ENCODE measurements around the gene SYTL2. TPM values are rescaled to one million over a fixed set of nuclear protein-coding genes. Genes with fewer than 3 reads are reported as not detected.
A peak's percentile ranks its signal among the peaks of the same experiment; 100 is the strongest.

The SYTL2 gene
- total RNA-seq, 3 donors from 2014 or later (not counting 1 experiment from before 2014, with no cell fraction given): 116 to 237 (median 143) TPM

GRCh38 chr11:85652786-85653447 is 158.0 kb downstream of the SYTL2 start:
- peak overlapping the region; percentile 7 to 72 for H3K27ac Mint-ChIP-seq

GRCh38 chr11:85651118-85651517 is 159.8 kb downstream of the SYTL2 start:
- no peaks in the 10 kb centered on the region for H3K27me3 Mint-ChIP-seq (ENCODE audit: low read depth in 2 of 2)
- H3K4me1 Mint-ChIP-seq: peaks cover 31 to 39% of the 10 kb centered on the region in 2 donors
- Histone ChIP-seq H3K27me3 (ENCODE audit: control insufficient read depth, insufficient read depth, low read length) (no peaks in the 10 kb centered on the region), H3K27ac (ENCODE audit: low read length) (no peak overlapping the region), H3K36me3 (ENCODE audit: control insufficient read depth, insufficient read depth, low read length) (peaks cover 16% of the 10 kb centered on the region), H3K4me1 (ENCODE audit: control insufficient read depth, insufficient read depth, low read length) (peaks cover 8% of the 10 kb centered on the region), H3K9me3 (ENCODE audit: control insufficient read depth, insufficient read depth, low read length) (no peaks in the 10 kb centered on the region), H3K4me3 (ENCODE audit: low read length) (no peak overlapping the region)
- DNase-seq (no peak), ATAC-seq (no peak)
- no peaks in the 10 kb centered on the region for H3K36me3 Mint-ChIP-seq
- peak overlapping the region in 1 of 2 donors; percentile 98 for H3K27ac Mint-ChIP-seq
- H3K9me3 Mint-ChIP-seq: no peaks in the 10 kb centered on the region
- intact Hi-C loops (cut with micrococcal nuclease): no loop called here
- TF ChIP-seq CTCF (IDR thresholded peaks at IDR 0.05): no peak
- WGBS (ENCODE audit: insufficient coverage): 83% methylated on average over 1 of the region's 1 CpG
- H3K4me3 Mint-ChIP-seq: no peak overlapping the region

More at GRCh38 chr11:85652786-85653447, 158.0 kb downstream of the SYTL2 start:
- no peaks in the 10 kb centered on the region for H3K27me3 Mint-ChIP-seq (ENCODE audit: low read depth in 2 of 2)
- no peak overlapping the region for H3K4me3 Mint-ChIP-seq
- Histone ChIP-seq H3K9me3 (ENCODE audit: control insufficient read depth, insufficient read depth, low read length) (no peaks in the 10 kb centered on the region), H3K4me1 (ENCODE audit: control insufficient read depth, insufficient read depth, low read length) (peaks cover 4% of the 10 kb centered on the region), H3K36me3 (ENCODE audit: control insufficient read depth, insufficient read depth, low read length) (peaks cover 34% of the 10 kb centered on the region), H3K27me3 (ENCODE audit: control insufficient read depth, insufficient read depth, low read length) (no peaks in the 10 kb centered on the region), H3K27ac (ENCODE audit: low read length) (no peak overlapping the region), H3K4me3 (ENCODE audit: low read length) (no peak overlapping the region)
- 36% methylated on average over 1 of the region's 3 CpGs for WGBS (ENCODE audit: insufficient coverage)
- no peak for ATAC-seq
- no peak for TF ChIP-seq CTCF (IDR thresholded peaks at IDR 0.05)
- peaks cover 25 to 28% of the 10 kb centered on the region in 2 donors for H3K4me1 Mint-ChIP-seq
- no peaks in the 10 kb centered on the region for H3K36me3 Mint-ChIP-seq
- intact Hi-C loops (cut with micrococcal nuclease): no loop called here
- no peak for DNase-seq
- H3K9me3 Mint-ChIP-seq: no peaks in the 10 kb centered on the region

GRCh38 chr11:85647604-85648299 is 163.2 kb downstream of the SYTL2 start, which contains the start of gene TMEM126A:
Gene TMEM126A, plus strand, starts transcription at chr11:85647967. Its CDS starts 2,289 bp downstream, at chr11:85650256.
- Mint-ChIP-seq H3K9me3 (no peaks in the 10 kb centered on the region), H3K27ac (peak within 1 kb of the TSS; percentile 94 to 98), H3K27me3 (ENCODE audit: low read depth in 2 of 2) (peaks cover 25 to 31% of the 10 kb centered on the region in 2 donors), H3K4me3 (peak within 1 kb of the TSS; percentile 100), H3K36me3 (no peaks in the 10 kb centered on the region), H3K4me1 (peaks cover 27 to 28% of the 10 kb centered on the region in 2 donors)
- ATAC-seq: peak; percentile 99 to 100 (median 99)
- peak within 1 kb of the TSS; percentile 68 for H3K27ac ChIP-seq (ENCODE audit: low read length)
- peaks cover 10% of the 10 kb centered on the region for H3K27me3 ChIP-seq (ENCODE audit: control insufficient read depth, insufficient read depth, low read length)
- H3K4me3 ChIP-seq (ENCODE audit: low read length): peak within 1 kb of the TSS; percentile 79
- no peaks in the 10 kb centered on the region for H3K9me3 ChIP-seq (ENCODE audit: control insufficient read depth, insufficient read depth, low read length)
- peaks cover 8% of the 10 kb centered on the region for H3K4me1 ChIP-seq (ENCODE audit: control insufficient read depth, insufficient read depth, low read length)
- under 1% methylated on average over 33 of the region's 33 CpGs for WGBS (ENCODE audit: insufficient coverage)
- DNase-seq: peak; percentile 86 to 94
- no peak for TF ChIP-seq CTCF (IDR thresholded peaks at IDR 0.05)
- peaks cover 2% of the 10 kb centered on the region for H3K36me3 ChIP-seq (ENCODE audit: control insufficient read depth, insufficient read depth, low read length)
- intact Hi-C loops (cut with micrococcal nuclease): loop anchor here (1.0 to 5.0 kb wide), 4 partner anchors 17 to 165 kb away; partner anchors contain the start of genes SYTL2 and TMEM126B
